ENCODE measurements around the gene CALHM3. TPM values are rescaled to one million over a fixed set of nuclear protein-coding genes. Genes with fewer than 3 reads are reported as not detected.

CALHM3 gene
- total RNA-seq, 3 donors from 2014 or later: not detected

GRCh38 chr10:103449208-103450144 lies 29.6 kb downstream of the CALHM3 start:
- DNase-seq (peak in 1 of 3 donors; percentile 16), ATAC-seq (no peak)
- Histone ChIP-seq H3K4me1 (ENCODE audit: low read depth) (peaks cover 21% of the 10 kb centered on the region), H3K4me3 (no peak overlapping the region), H3K9me3 (no peaks in the 10 kb centered on the region), H3K36me3 (ENCODE audit: low read depth) (no peaks in the 10 kb centered on the region)
- no peak for TF ChIP-seq CTCF (IDR thresholded peaks at IDR 0.05)
- intact Hi-C loops (cut with DNase I, micrococcal nuclease): no loop called here

GRCh38 chr10:103448746-103449145 lies 30.3 kb downstream of the CALHM3 start:
- H3K36me3 ChIP-seq (ENCODE audit: low read depth): no peaks in the 10 kb centered on the region
- intact Hi-C loops (cut with DNase I, micrococcal nuclease): no loop called here
- TF ChIP-seq CTCF (IDR thresholded peaks at IDR 0.05): no peak
- H3K4me1 ChIP-seq (ENCODE audit: low read depth): peaks cover 21% of the 10 kb centered on the region
- ATAC-seq (peak; percentile 12), DNase-seq (peak in 2 of 3 donors; percentile 5 to 33)
- H3K4me3 ChIP-seq: no peak overlapping the region
- H3K9me3 ChIP-seq: no peaks in the 10 kb centered on the region

GRCh38 chr10:103447187-103447586 lies 31.9 kb downstream of the CALHM3 start:
- peaks cover 13% of the 10 kb centered on the region for H3K4me1 ChIP-seq (ENCODE audit: low read depth)
- no peak for TF ChIP-seq CTCF (IDR thresholded peaks at IDR 0.05)

GRCh38 chr10:103445767-103446567 lies 33.1 kb downstream of the CALHM3 start:
- intact Hi-C loops (cut with DNase I, micrococcal nuclease): no loop called here
- Histone ChIP-seq H3K9me3 (no peaks in the 10 kb centered on the region), H3K4me3 (no peak overlapping the region), H3K4me1 (ENCODE audit: low read depth) (peaks cover 9% of the 10 kb centered on the region), H3K36me3 (ENCODE audit: low read depth) (peaks cover 3% of the 10 kb centered on the region)
- peak in 2 of 3 donors; percentile 28 to 52 for DNase-seq
- TF ChIP-seq CTCF (IDR thresholded peaks at IDR 0.05): no peak
- ATAC-seq: peak; percentile 24

More at GRCh38 chr10:103447187-103447586, 31.9 kb downstream of the CALHM3 start:
- DNase-seq (no peak), ATAC-seq (no peak)
- Histone ChIP-seq H3K4me3 (no peak overlapping the region), H3K9me3 (no peaks in the 10 kb centered on the region), H3K36me3 (ENCODE audit: low read depth) (no peaks in the 10 kb centered on the region)
- intact Hi-C loops (cut with DNase I, micrococcal nuclease): no loop called here

- ATAC-seq (no peak), DNase-seq (no peak)
- Histone ChIP-seq H3K4me3 (no peak overlapping the region), H3K9me3 (no peaks in the 10 kb centered on the region), H3K4me1 (ENCODE audit: low read depth) (peaks cover 7% of the 10 kb centered on the region), H3K36me3 (ENCODE audit: low read depth) (peaks cover 3% of the 10 kb centered on the region)
- no peak for TF ChIP-seq CTCF (IDR thresholded peaks at IDR 0.05)
- intact Hi-C loops (cut with DNase I, micrococcal nuclease): no loop called here
Observed at GRCh38 chr10:103445366-103445765, 33.7 kb downstream of the CALHM3 start.
